ENCODE measurements around the gene GSX1.
"Not testable (repeated sequence)": the region's sequence is repeated elsewhere in the genome, so short reads cannot be mapped to it uniquely, and the experiment has no call there.

The GSX1 gene

GRCh38 chr13:27792393-27793218, at the start of gene GSX1:
GSX1 (plus strand) TSS chr13:27792483; CDS start chr13:27792691, 208 bp downstream.
- Histone ChIP-seq H3K9me3 (ENCODE audit: control insufficient read depth in 1 of 2, low read length in 2 of 2) (no peaks in the 10 kb centered on the region), H3K27me3 (ENCODE audit: control insufficient read depth in 1 of 2, insufficient read depth in 2 of 2, low read length in 2 of 2) (peaks cover 87 to 95% of the 10 kb centered on the region in 2 donors), H3K27ac (ENCODE audit: low read depth, low read length) (no peak within 1 kb of the TSS), H3K9ac (ENCODE audit: low read depth in 1 of 2, low read length in 2 of 2) (no peak within 1 kb of the TSS), H3K4me1 (ENCODE audit: control insufficient read depth in 1 of 2, insufficient read depth in 2 of 2, low read length in 2 of 2) (peaks cover 12 to 15% of the 10 kb centered on the region in 2 donors), H3K36me3 (ENCODE audit: control insufficient read depth in 1 of 2, insufficient read depth in 2 of 2, low read length in 2 of 2) (no peaks in the 10 kb centered on the region), H3K4me3 (ENCODE audit: low read depth in 1 of 2, low read length in 2 of 2) (peak within 1 kb of the TSS; percentile 44 to 61)

- no peaks in the 10 kb centered on the region for H3K9me3 ChIP-seq (ENCODE audit: control insufficient read depth in 1 of 2, low read length in 2 of 2)
- no peaks in the 10 kb centered on the region for H3K27me3 ChIP-seq (ENCODE audit: control insufficient read depth in 1 of 2, insufficient read depth in 2 of 2, low read length in 2 of 2)
- H3K27ac ChIP-seq (ENCODE audit: low read depth, low read length): no peak overlapping the region
- H3K36me3 ChIP-seq (ENCODE audit: control insufficient read depth in 1 of 2, insufficient read depth in 2 of 2, low read length in 2 of 2): no peaks in the 10 kb centered on the region
- no peak overlapping the region for H3K9ac ChIP-seq (ENCODE audit: low read depth in 1 of 2, low read length in 2 of 2)
- H3K4me1 ChIP-seq (ENCODE audit: control insufficient read depth in 1 of 2, insufficient read depth in 2 of 2, low read length in 2 of 2): no peaks in the 10 kb centered on the region
- H3K4me3 ChIP-seq (ENCODE audit: low read depth in 1 of 2, low read length in 2 of 2): no peak overlapping the region
Measured at GRCh38 chr13:27744801-27745200, 47.5 kb upstream of the GSX1 start.

DNA sequence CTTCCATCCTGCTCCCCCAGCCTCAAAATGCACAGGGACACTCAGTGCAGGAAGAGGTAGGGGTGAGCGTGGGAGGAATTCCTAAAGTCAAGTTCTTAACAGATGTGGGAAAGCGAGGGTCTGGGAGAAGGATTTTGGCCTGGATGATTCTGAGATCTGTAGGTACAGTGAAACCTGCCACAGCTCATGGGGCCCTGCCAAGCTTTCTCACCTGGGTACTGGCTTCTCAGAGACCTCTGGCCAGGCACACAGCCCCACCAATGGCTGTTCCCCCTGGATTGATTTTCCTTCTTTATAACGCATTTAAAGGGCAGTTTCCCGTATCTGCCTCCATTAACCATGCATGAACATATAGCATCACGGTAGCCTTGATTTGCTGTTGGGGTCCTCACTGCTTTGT, 47.0 kb upstream of the GSX1 start:
- Histone ChIP-seq H3K4me1 (ENCODE audit: control insufficient read depth in 1 of 2, insufficient read depth in 2 of 2, low read length in 2 of 2) (no peaks in the 10 kb centered on the region), H3K4me3 (ENCODE audit: low read depth in 1 of 2, low read length in 2 of 2) (no peak overlapping the region), H3K36me3 (ENCODE audit: control insufficient read depth in 1 of 2, insufficient read depth in 2 of 2, low read length in 2 of 2) (no peaks in the 10 kb centered on the region), H3K9ac (ENCODE audit: low read depth in 1 of 2, low read length in 2 of 2) (no peak overlapping the region), H3K27me3 (ENCODE audit: control insufficient read depth in 1 of 2, insufficient read depth in 2 of 2, low read length in 2 of 2) (no peaks in the 10 kb centered on the region), H3K9me3 (ENCODE audit: control insufficient read depth in 1 of 2, low read length in 2 of 2) (no peaks in the 10 kb centered on the region), H3K27ac (ENCODE audit: low read depth, low read length) (no peak overlapping the region)

DNA sequence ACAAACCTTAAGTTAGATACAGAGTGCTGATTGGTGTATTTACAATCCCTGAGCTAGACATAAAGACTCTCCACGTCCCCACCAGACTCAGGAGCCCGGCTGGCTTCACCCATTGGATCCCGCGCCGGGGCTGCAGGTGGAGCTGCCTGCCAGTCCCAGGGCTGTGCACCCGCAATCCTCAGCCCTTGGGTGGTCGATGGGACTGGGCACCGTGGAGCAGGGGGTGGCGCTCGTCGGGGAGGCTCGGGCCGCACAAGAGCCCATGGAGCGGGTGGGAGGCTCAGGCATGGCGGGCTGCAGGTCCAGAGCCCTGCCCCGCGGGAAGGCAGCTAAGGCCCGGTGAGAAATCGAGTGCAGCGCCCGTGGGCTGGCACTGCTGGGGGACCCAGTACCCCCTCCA, 44.1 kb upstream of the GSX1 start:
- not testable (repeated sequence) for H3K36me3 ChIP-seq (ENCODE audit: control insufficient read depth in 1 of 2, insufficient read depth in 2 of 2, low read length in 2 of 2); H3K4me3 ChIP-seq (ENCODE audit: low read depth in 1 of 2, low read length in 2 of 2); H3K9ac ChIP-seq (ENCODE audit: low read depth in 1 of 2, low read length in 2 of 2); H3K9me3 ChIP-seq (ENCODE audit: control insufficient read depth in 1 of 2, low read length in 2 of 2); H3K27ac ChIP-seq (ENCODE audit: low read depth, low read length); H3K4me1 ChIP-seq (ENCODE audit: control insufficient read depth in 1 of 2, insufficient read depth in 2 of 2, low read length in 2 of 2); H3K27me3 ChIP-seq (ENCODE audit: control insufficient read depth in 1 of 2, insufficient read depth in 2 of 2, low read length in 2 of 2)

GRCh38 chr13:27751953-27752532, 40.2 kb upstream of the GSX1 start:
- Histone ChIP-seq H3K4me1 (ENCODE audit: control insufficient read depth in 1 of 2, insufficient read depth in 2 of 2, low read length in 2 of 2) (no peaks in the 10 kb centered on the region), H3K9ac (ENCODE audit: low read depth in 1 of 2, low read length in 2 of 2) (no peak overlapping the region), H3K4me3 (ENCODE audit: low read depth in 1 of 2, low read length in 2 of 2) (no peak overlapping the region), H3K27me3 (ENCODE audit: control insufficient read depth in 1 of 2, insufficient read depth in 2 of 2, low read length in 2 of 2) (no peaks in the 10 kb centered on the region), H3K36me3 (ENCODE audit: control insufficient read depth in 1 of 2, insufficient read depth in 2 of 2, low read length in 2 of 2) (no peaks in the 10 kb centered on the region), H3K9me3 (ENCODE audit: control insufficient read depth in 1 of 2, low read length in 2 of 2) (peaks cover 0 to 3% of the 10 kb centered on the region in 2 donors), H3K27ac (ENCODE audit: low read depth, low read length) (no peak overlapping the region)

GRCh38 chr13:27765650-27766049, 26.6 kb upstream of the GSX1 start:
- H3K9me3 ChIP-seq (ENCODE audit: control insufficient read depth in 1 of 2, low read length in 2 of 2): no peaks in the 10 kb centered on the region
- no peak overlapping the region for H3K4me3 ChIP-seq (ENCODE audit: low read depth in 1 of 2, low read length in 2 of 2)
- no peak overlapping the region for H3K9ac ChIP-seq (ENCODE audit: low read depth in 1 of 2, low read length in 2 of 2)
- H3K27me3 ChIP-seq (ENCODE audit: control insufficient read depth in 1 of 2, insufficient read depth in 2 of 2, low read length in 2 of 2): peaks cover 0 to 4% of the 10 kb centered on the region in 2 donors
- H3K4me1 ChIP-seq (ENCODE audit: control insufficient read depth in 1 of 2, insufficient read depth in 2 of 2, low read length in 2 of 2): no peaks in the 10 kb centered on the region
- H3K36me3 ChIP-seq (ENCODE audit: control insufficient read depth in 1 of 2, insufficient read depth in 2 of 2, low read length in 2 of 2): no peaks in the 10 kb centered on the region
- no peak overlapping the region for H3K27ac ChIP-seq (ENCODE audit: low read depth, low read length)

GRCh38 chr13:27770809-27771208, 21.5 kb upstream of the GSX1 start:
- H3K4me1 ChIP-seq (ENCODE audit: control insufficient read depth in 1 of 2, insufficient read depth in 2 of 2, low read length in 2 of 2): no peaks in the 10 kb centered on the region
- peaks cover 0 to 10% of the 10 kb centered on the region in 2 donors for H3K27me3 ChIP-seq (ENCODE audit: control insufficient read depth in 1 of 2, insufficient read depth in 2 of 2, low read length in 2 of 2)

GRCh38 chr13:27772651-27773425, 19.4 kb upstream of the GSX1 start:
- H3K27me3 ChIP-seq (ENCODE audit: control insufficient read depth in 1 of 2, insufficient read depth in 2 of 2, low read length in 2 of 2): peaks cover 1 to 13% of the 10 kb centered on the region in 2 donors
- H3K9ac ChIP-seq (ENCODE audit: low read depth in 1 of 2, low read length in 2 of 2): no peak overlapping the region
- H3K9me3 ChIP-seq (ENCODE audit: control insufficient read depth in 1 of 2, low read length in 2 of 2): no peaks in the 10 kb centered on the region
- no peaks in the 10 kb centered on the region for H3K4me1 ChIP-seq (ENCODE audit: control insufficient read depth in 1 of 2, insufficient read depth in 2 of 2, low read length in 2 of 2)
- no peaks in the 10 kb centered on the region for H3K36me3 ChIP-seq (ENCODE audit: control insufficient read depth in 1 of 2, insufficient read depth in 2 of 2, low read length in 2 of 2)
- H3K4me3 ChIP-seq (ENCODE audit: low read depth in 1 of 2, low read length in 2 of 2): no peak overlapping the region
- H3K27ac ChIP-seq (ENCODE audit: low read depth, low read length): no peak overlapping the region

More at GRCh38 chr13:27770809-27771208, 21.5 kb upstream of the GSX1 start:
- H3K9ac ChIP-seq (ENCODE audit: low read depth in 1 of 2, low read length in 2 of 2): no peak overlapping the region
- H3K4me3 ChIP-seq (ENCODE audit: low read depth in 1 of 2, low read length in 2 of 2): no peak overlapping the region
- no peak overlapping the region for H3K27ac ChIP-seq (ENCODE audit: low read depth, low read length)
- no peaks in the 10 kb centered on the region for H3K36me3 ChIP-seq (ENCODE audit: control insufficient read depth in 1 of 2, insufficient read depth in 2 of 2, low read length in 2 of 2)
- no peaks in the 10 kb centered on the region for H3K9me3 ChIP-seq (ENCODE audit: control insufficient read depth in 1 of 2, low read length in 2 of 2)

- no peaks in the 10 kb centered on the region for H3K4me1 ChIP-seq (ENCODE audit: control insufficient read depth in 1 of 2, insufficient read depth in 2 of 2, low read length in 2 of 2)
- no peak overlapping the region for H3K27ac ChIP-seq (ENCODE audit: low read depth, low read length)
- H3K4me3 ChIP-seq (ENCODE audit: low read depth in 1 of 2, low read length in 2 of 2): no peak overlapping the region
- no peak overlapping the region for H3K9ac ChIP-seq (ENCODE audit: low read depth in 1 of 2, low read length in 2 of 2)
- H3K27me3 ChIP-seq (ENCODE audit: control insufficient read depth in 1 of 2, insufficient read depth in 2 of 2, low read length in 2 of 2): peaks cover 11 to 13% of the 10 kb centered on the region in 2 donors
- no peaks in the 10 kb centered on the region for H3K9me3 ChIP-seq (ENCODE audit: control insufficient read depth in 1 of 2, low read length in 2 of 2)
- no peaks in the 10 kb centered on the region for H3K36me3 ChIP-seq (ENCODE audit: control insufficient read depth in 1 of 2, insufficient read depth in 2 of 2, low read length in 2 of 2)
Measured at GRCh38 chr13:27774169-27774568, 18.1 kb upstream of the GSX1 start.

- Histone ChIP-seq H3K9me3 (ENCODE audit: control insufficient read depth in 1 of 2, low read length in 2 of 2) (no peaks in the 10 kb centered on the region), H3K9ac (ENCODE audit: low read depth in 1 of 2, low read length in 2 of 2) (no peak overlapping the region), H3K4me1 (ENCODE audit: control insufficient read depth in 1 of 2, insufficient read depth in 2 of 2, low read length in 2 of 2) (no peaks in the 10 kb centered on the region), H3K36me3 (ENCODE audit: control insufficient read depth in 1 of 2, insufficient read depth in 2 of 2, low read length in 2 of 2) (no peaks in the 10 kb centered on the region), H3K27me3 (ENCODE audit: control insufficient read depth in 1 of 2, insufficient read depth in 2 of 2, low read length in 2 of 2) (peaks cover 12 to 14% of the 10 kb centered on the region in 2 donors), H3K27ac (ENCODE audit: low read depth, low read length) (no peak overlapping the region), H3K4me3 (ENCODE audit: low read depth in 1 of 2, low read length in 2 of 2) (no peak overlapping the region)
Measured at GRCh38 chr13:27774651-27775050, 17.6 kb upstream of the GSX1 start.
